ENCODE results near the gene TSPAN31.
A peak's percentile ranks its signal among the peaks of the same experiment; 100 is the strongest.

TSPAN31 gene

GRCh38 chr12:57757771-57758170, 12.9 kb downstream of the TSPAN31 start:
- peaks cover 36 to 68% of the 10 kb centered on the region in 2 donors for H3K4me1 Mint-ChIP-seq

GRCh38 chr12:57758552-57759359, 13.9 kb downstream of the TSPAN31 start:
- no peak for DNase-seq
- peaks cover 16 to 30% of the 10 kb centered on the region in 2 donors for H3K36me3 Mint-ChIP-seq
- H3K27ac Mint-ChIP-seq = no peak overlapping the region
- peak overlapping the region in 1 of 2 donors; percentile 6 for H3K4me3 Mint-ChIP-seq
- no peaks in the 10 kb centered on the region for H3K27me3 Mint-ChIP-seq
- no peak for ATAC-seq (replicated peaks)
- H3K9me3 Mint-ChIP-seq = no peaks in the 10 kb centered on the region
- peaks cover 28 to 59% of the 10 kb centered on the region in 2 donors for H3K4me1 Mint-ChIP-seq

More at GRCh38 chr12:57757771-57758170, 12.9 kb downstream of the TSPAN31 start:
- DNase-seq (no peak), ATAC-seq (replicated peaks) (no peak)
- Mint-ChIP-seq H3K4me3 (no peak overlapping the region), H3K27me3 (no peaks in the 10 kb centered on the region), H3K9me3 (no peaks in the 10 kb centered on the region), H3K27ac (no peak overlapping the region), H3K36me3 (peaks cover 16 to 30% of the 10 kb centered on the region in 2 donors)

GRCh38 chr12:57759360-57759980, 14.6 kb downstream of the TSPAN31 start:
- Mint-ChIP-seq H3K27ac (no peak overlapping the region), H3K4me1 (peaks cover 27 to 54% of the 10 kb centered on the region in 2 donors), H3K36me3 (peaks cover 16 to 30% of the 10 kb centered on the region in 2 donors), H3K27me3 (peaks cover 0 to 4% of the 10 kb centered on the region in 2 donors), H3K4me3 (no peak overlapping the region), H3K9me3 (no peaks in the 10 kb centered on the region)
- ATAC-seq (replicated peaks) (peak; percentile 28 to 36), DNase-seq (no peak)

GRCh38 chr12:57760347-57760982, 15.6 kb downstream of the TSPAN31 start:
- Mint-ChIP-seq H3K36me3 (peaks cover 18 to 30% of the 10 kb centered on the region in 2 donors), H3K27ac (no peak overlapping the region), H3K9me3 (no peaks in the 10 kb centered on the region), H3K4me1 (peaks cover 29 to 60% of the 10 kb centered on the region in 2 donors), H3K27me3 (peaks cover 4 to 14% of the 10 kb centered on the region in 2 donors), H3K4me3 (no peak overlapping the region)
- DNase-seq (no peak), ATAC-seq (replicated peaks) (no peak)

GRCh38 chr12:57761391-57761998, 16.7 kb downstream of the TSPAN31 start:
- peak overlapping the region; percentile 70 for H3K27ac Mint-ChIP-seq

GRCh38 chr12:57762463-57762862, 17.6 kb downstream of the TSPAN31 start:
- H3K27me3 Mint-ChIP-seq = peaks cover 12 to 29% of the 10 kb centered on the region in 2 donors
- H3K9me3 Mint-ChIP-seq = no peaks in the 10 kb centered on the region
- H3K27ac Mint-ChIP-seq = no peak overlapping the region
- no peak for ATAC-seq (replicated peaks)
- peaks cover 16 to 27% of the 10 kb centered on the region in 2 donors for H3K36me3 Mint-ChIP-seq
- H3K4me1 Mint-ChIP-seq = peaks cover 27 to 66% of the 10 kb centered on the region in 2 donors
- no peak overlapping the region for H3K4me3 Mint-ChIP-seq
- DNase-seq = no peak

More at GRCh38 chr12:57761391-57761998, 16.7 kb downstream of the TSPAN31 start:
- H3K36me3 Mint-ChIP-seq = peaks cover 18 to 30% of the 10 kb centered on the region in 2 donors
- H3K4me3 Mint-ChIP-seq = no peak overlapping the region
- peaks cover 31 to 64% of the 10 kb centered on the region in 2 donors for H3K4me1 Mint-ChIP-seq
- no peaks in the 10 kb centered on the region for H3K9me3 Mint-ChIP-seq
- H3K27me3 Mint-ChIP-seq = peaks cover 9 to 19% of the 10 kb centered on the region in 2 donors
- ATAC-seq (replicated peaks) (no peak), DNase-seq (no peak)

GRCh38 chr12:57763881-57764661, 19.2 kb downstream of the TSPAN31 start:
- no peak for DNase-seq
- no peak for ATAC-seq (replicated peaks)
- H3K27me3 Mint-ChIP-seq = peaks cover 12 to 31% of the 10 kb centered on the region in 2 donors
- H3K27ac Mint-ChIP-seq = peak overlapping the region; percentile 26
- peaks cover 26 to 35% of the 10 kb centered on the region in 2 donors for H3K36me3 Mint-ChIP-seq
- H3K4me3 Mint-ChIP-seq = peak overlapping the region; percentile 89 to 94
- peaks cover 26 to 60% of the 10 kb centered on the region in 2 donors for H3K4me1 Mint-ChIP-seq
- H3K9me3 Mint-ChIP-seq = no peaks in the 10 kb centered on the region

GRCh38 chr12:57764662-57765002, 19.8 kb downstream of the TSPAN31 start:
- no peak for DNase-seq
- peaks cover 26 to 35% of the 10 kb centered on the region in 2 donors for H3K36me3 Mint-ChIP-seq
- peak; percentile 28 to 36 for ATAC-seq (replicated peaks)
- H3K27ac Mint-ChIP-seq = peak overlapping the region; percentile 63
- H3K27me3 Mint-ChIP-seq = peaks cover 12 to 31% of the 10 kb centered on the region in 2 donors
- peak overlapping the region; percentile 89 to 94 for H3K4me3 Mint-ChIP-seq
- H3K4me1 Mint-ChIP-seq = peaks cover 21 to 54% of the 10 kb centered on the region in 2 donors
- no peaks in the 10 kb centered on the region for H3K9me3 Mint-ChIP-seq

GRCh38 chr12:57765003-57765697, 20.3 kb downstream of the TSPAN31 start:
- ATAC-seq (replicated peaks) (peak; percentile 68 to 73), DNase-seq (no peak)
- Mint-ChIP-seq H3K36me3 (peaks cover 30 to 36% of the 10 kb centered on the region in 2 donors), H3K9me3 (no peaks in the 10 kb centered on the region), H3K4me1 (peaks cover 19 to 54% of the 10 kb centered on the region in 2 donors), H3K27me3 (peaks cover 12 to 31% of the 10 kb centered on the region in 2 donors), H3K4me3 (peak overlapping the region; percentile 89 to 94), H3K27ac (peak overlapping the region; percentile 63)

GRCh38 chr12:57765698-57766463, 21.0 kb downstream of the TSPAN31 start:
- Mint-ChIP-seq H3K4me3 (peak overlapping the region; percentile 89 to 94), H3K4me1 (peaks cover 24 to 54% of the 10 kb centered on the region in 2 donors), H3K36me3 (peaks cover 33 to 41% of the 10 kb centered on the region in 2 donors), H3K9me3 (no peaks in the 10 kb centered on the region), H3K27me3 (peaks cover 12 to 31% of the 10 kb centered on the region in 2 donors), H3K27ac (peak overlapping the region; percentile 63)
- DNase-seq (no peak), ATAC-seq (replicated peaks) (peak; percentile 15 to 29)

GRCh38 chr12:57766464-57767304, 21.8 kb downstream of the TSPAN31 start, which contains the start of gene CYP27B1:
Gene CYP27B1 (minus strand): TSS chr12:57767078. CDS start chr12:57767041, 37 bp downstream.
- no peak within 1 kb of the TSS for H3K27ac Mint-ChIP-seq
- ATAC-seq (replicated peaks) (peak; percentile 25 to 26), DNase-seq (no peak)
- H3K4me1 Mint-ChIP-seq = peaks cover 28 to 55% of the 10 kb centered on the region in 2 donors
- peaks cover 12 to 31% of the 10 kb centered on the region in 2 donors for H3K27me3 Mint-ChIP-seq
- no peaks in the 10 kb centered on the region for H3K9me3 Mint-ChIP-seq
- peaks cover 33 to 40% of the 10 kb centered on the region in 2 donors for H3K36me3 Mint-ChIP-seq
- peak within 1 kb of the TSS; percentile 89 to 94 for H3K4me3 Mint-ChIP-seq
